Measurements from ENCODE around the gene DBNDD1. TPM values are rescaled to one million over a fixed set of nuclear protein-coding genes. Genes with fewer than 3 reads are reported as not detected.

The DBNDD1 gene
- total RNA-seq, 1 donor from 2014 or later: 40.7 TPM

DNA sequence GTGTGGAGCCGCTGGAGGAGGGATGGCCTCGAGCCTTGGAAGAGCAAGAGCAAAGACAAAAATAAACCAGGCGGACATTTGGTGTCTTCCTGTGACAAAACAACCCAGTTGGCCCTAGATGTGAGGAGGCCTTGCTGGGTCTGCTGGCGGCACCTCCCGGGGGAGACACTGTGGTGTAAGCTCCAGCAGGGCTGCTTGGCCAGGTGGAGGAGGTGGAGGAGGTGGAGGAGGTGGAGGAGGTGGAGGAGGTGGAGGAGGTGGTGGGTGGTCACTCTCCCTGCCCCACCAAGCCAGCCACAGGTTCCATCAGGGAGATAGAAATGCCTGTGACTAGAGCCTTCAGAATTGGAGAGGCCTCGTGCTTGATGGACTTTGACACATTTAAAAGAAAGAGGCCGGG lies 32.1 kb downstream of the DBNDD1 start:
- no peak overlapping the region for H3K4me3 ChIP-seq (ENCODE audit: low read depth, low read length)
- TF ChIP-seq CTCF (conservative IDR thresholded peaks at IDR 0.05; ENCODE audit: low read depth, low read length): no peak
- no peak for DNase-seq (ENCODE audit: low read depth)

DNA sequence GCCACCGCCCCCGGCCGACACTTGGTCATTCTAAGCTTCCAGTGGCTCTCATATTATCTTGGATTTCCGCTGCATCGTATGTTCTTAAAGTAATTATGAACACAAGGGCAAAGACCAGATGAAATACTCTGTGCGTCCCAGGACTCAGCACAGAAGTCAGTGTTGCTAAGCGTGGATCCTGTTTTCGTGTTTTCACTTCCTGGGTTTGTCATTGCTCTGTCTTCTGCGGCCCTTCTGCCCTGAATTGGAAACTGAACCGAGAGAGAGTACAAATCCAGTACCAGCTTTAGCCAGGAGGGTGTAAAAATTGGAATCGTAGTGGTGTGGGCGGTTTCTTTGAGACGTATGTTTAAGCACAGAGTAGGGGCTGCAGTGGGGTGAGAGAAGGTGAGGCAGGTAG lies 32.7 kb downstream of the DBNDD1 start:
- TF ChIP-seq CTCF (conservative IDR thresholded peaks at IDR 0.05; ENCODE audit: low read depth, low read length): no peak
- H3K4me3 ChIP-seq (ENCODE audit: low read depth, low read length): no peak overlapping the region
- no peak for DNase-seq (ENCODE audit: low read depth)

- no peak for TF ChIP-seq CTCF (conservative IDR thresholded peaks at IDR 0.05; ENCODE audit: low read depth, low read length)
- no peak overlapping the region for H3K4me3 ChIP-seq (ENCODE audit: low read depth, low read length)
- no peak for DNase-seq (ENCODE audit: low read depth)
Measured at GRCh38 chr16:89985219-89985618, 34.0 kb downstream of the DBNDD1 start.

GRCh38 chr16:89984216-89984615 lies 35.0 kb downstream of the DBNDD1 start:
- H3K4me3 ChIP-seq (ENCODE audit: low read depth, low read length): no peak overlapping the region
- no peak for TF ChIP-seq CTCF (conservative IDR thresholded peaks at IDR 0.05; ENCODE audit: low read depth, low read length)
- DNase-seq (ENCODE audit: low read depth): no peak

DNA sequence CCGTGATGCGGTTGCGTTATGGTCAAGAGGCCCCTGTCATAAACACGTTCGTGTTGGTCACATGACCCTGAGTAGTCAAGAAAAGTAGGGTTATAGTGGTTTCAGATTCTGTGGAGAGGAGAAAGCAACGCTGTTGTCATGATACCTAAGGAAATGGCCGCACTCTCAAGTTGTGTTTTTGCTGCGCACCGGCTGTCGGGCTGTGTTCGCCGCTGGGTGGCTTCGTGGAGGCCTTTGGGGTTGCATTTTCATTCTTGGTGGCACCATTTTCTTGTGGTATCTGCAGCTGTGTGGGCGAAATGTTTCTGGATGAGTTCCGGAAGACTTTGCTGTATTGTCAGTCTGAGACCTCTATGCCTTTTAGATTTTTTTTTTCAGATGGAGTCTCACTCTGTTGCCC lies 35.7 kb downstream of the DBNDD1 start:
- DNase-seq (ENCODE audit: low read depth): no peak
- no peak overlapping the region for H3K4me3 ChIP-seq (ENCODE audit: low read depth, low read length)
- TF ChIP-seq CTCF (conservative IDR thresholded peaks at IDR 0.05; ENCODE audit: low read depth, low read length): no peak

DNA sequence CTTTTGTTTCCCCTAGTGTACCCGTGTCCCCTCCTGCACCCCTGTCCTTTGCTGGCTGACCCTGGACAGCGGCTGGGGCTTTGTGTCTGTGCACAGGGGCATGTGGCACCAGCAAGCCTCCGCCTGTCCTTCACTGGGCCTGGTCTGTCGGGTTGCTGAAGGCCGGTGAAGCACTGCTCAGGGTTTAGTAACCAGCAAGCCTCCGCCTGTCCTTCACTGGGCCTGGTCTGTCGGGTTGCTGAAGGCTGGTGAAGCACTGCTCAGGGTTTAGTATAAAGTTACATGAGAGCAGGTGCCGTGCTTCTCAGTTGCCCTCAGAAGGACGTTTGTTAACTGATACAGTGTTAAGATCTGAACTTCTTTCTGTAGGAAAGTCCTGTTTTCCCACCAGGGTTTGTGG lies 36.9 kb downstream of the DBNDD1 start:
- no peak overlapping the region for H3K4me3 ChIP-seq (ENCODE audit: low read depth, low read length)
- no peak for DNase-seq (ENCODE audit: low read depth)
- TF ChIP-seq CTCF (conservative IDR thresholded peaks at IDR 0.05; ENCODE audit: low read depth, low read length): no peak

DNA sequence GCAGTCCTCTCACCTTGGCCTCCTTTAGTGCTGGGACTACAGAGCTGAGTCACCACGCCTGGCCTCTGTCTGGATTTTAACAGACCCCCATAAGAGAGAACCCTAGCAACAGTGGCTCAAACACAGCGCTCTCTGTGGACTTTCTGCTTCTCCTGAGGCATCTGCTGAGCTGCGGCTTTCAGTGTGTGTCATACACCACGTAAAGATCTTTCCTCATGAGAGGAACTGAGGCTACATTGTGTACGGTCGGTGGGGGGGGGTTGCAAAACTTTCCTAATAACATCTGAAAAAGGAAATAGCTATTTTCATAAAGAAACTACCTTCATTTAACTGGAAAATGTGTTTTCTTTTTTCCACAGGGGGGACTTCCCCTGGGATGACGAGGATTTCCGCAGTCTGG lies 37.8 kb downstream of the DBNDD1 start:
- H3K4me3 ChIP-seq (ENCODE audit: low read depth, low read length): no peak overlapping the region
- TF ChIP-seq CTCF (conservative IDR thresholded peaks at IDR 0.05; ENCODE audit: low read depth, low read length): no peak
- no peak for DNase-seq (ENCODE audit: low read depth)

Data from epithelial cell of proximal tubule (primary cell).